ENCODE measurements around the gene KCNQ1.

The KCNQ1 gene

GRCh38 chr11:2665526-2666400, 221.0 kb downstream of the KCNQ1 start:
- DNase-seq (ENCODE audit: low read depth in 2 of 2), result no peak

- DNase-seq (ENCODE audit: low read depth in 2 of 2), result no peak
Measured at GRCh38 chr11:2666401-2666741, 221.6 kb downstream of the KCNQ1 start.

GRCh38 chr11:2666828-2667570, 222.2 kb downstream of the KCNQ1 start:
- DNase-seq (ENCODE audit: low read depth in 2 of 2), result no peak

- no peak for DNase-seq (ENCODE audit: low read depth in 2 of 2)
Measured at GRCh38 chr11:2667940-2668339, 223.1 kb downstream of the KCNQ1 start.

GRCh38 chr11:2668876-2669275, 224.1 kb downstream of the KCNQ1 start:
- no peak for DNase-seq (ENCODE audit: low read depth in 2 of 2)

- no peak for DNase-seq (ENCODE audit: low read depth in 2 of 2)
Measured at GRCh38 chr11:2669634-2670469, 225.0 kb downstream of the KCNQ1 start.

GRCh38 chr11:2670541-2671100, 225.8 kb downstream of the KCNQ1 start:
- no peak for DNase-seq (ENCODE audit: low read depth in 2 of 2)

- no peak for DNase-seq (ENCODE audit: low read depth in 2 of 2)
Measured at GRCh38 chr11:2671748-2672147, 226.9 kb downstream of the KCNQ1 start.

- DNase-seq (ENCODE audit: low read depth in 2 of 2), result no peak
Measured at GRCh38 chr11:2672553-2673249, 227.9 kb downstream of the KCNQ1 start.

- no peak for DNase-seq (ENCODE audit: low read depth in 2 of 2)
Measured at GRCh38 chr11:2673250-2673610, 228.4 kb downstream of the KCNQ1 start.

GRCh38 chr11:2673871-2674471, 229.2 kb downstream of the KCNQ1 start:
- DNase-seq (ENCODE audit: low read depth in 2 of 2), result no peak

GRCh38 chr11:2674658-2675131, 229.9 kb downstream of the KCNQ1 start:
- no peak for DNase-seq (ENCODE audit: low read depth in 2 of 2)

GRCh38 chr11:2675540-2675939, 230.7 kb downstream of the KCNQ1 start:
- no peak for DNase-seq (ENCODE audit: low read depth in 2 of 2)

- DNase-seq (ENCODE audit: low read depth in 2 of 2), result no peak
Measured at GRCh38 chr11:2677127-2677526, 232.3 kb downstream of the KCNQ1 start.

- no peak for DNase-seq (ENCODE audit: low read depth in 2 of 2)
Measured at GRCh38 chr11:2678396-2678795, 233.6 kb downstream of the KCNQ1 start.

GRCh38 chr11:2679011-2679676, 234.3 kb downstream of the KCNQ1 start:
- DNase-seq (ENCODE audit: low read depth in 2 of 2), result no peak

- no peak for DNase-seq (ENCODE audit: low read depth in 2 of 2)
Measured at GRCh38 chr11:2681408-2682145, 236.8 kb downstream of the KCNQ1 start.

- DNase-seq (ENCODE audit: low read depth in 2 of 2), result no peak
Measured at GRCh38 chr11:2683806-2684205, 239.0 kb downstream of the KCNQ1 start.

GRCh38 chr11:2684581-2684980, 239.8 kb downstream of the KCNQ1 start:
- no peak for DNase-seq (ENCODE audit: low read depth in 2 of 2)

- DNase-seq (ENCODE audit: low read depth in 2 of 2), result no peak
Measured at GRCh38 chr11:2685051-2685450, 240.2 kb downstream of the KCNQ1 start.
